CD4-positive, alpha-beta T cell treated with Interleukin-2 at 100 ng/mL for 4 hours (primary cell): Measurements from ENCODE around the gene COX6B1.
"Not testable (repeated sequence)": the region's sequence is repeated elsewhere in the genome, so short reads cannot be mapped to it uniquely, and the experiment has no call there.

Experiments used
- DNase-seq: peaks from one replicate; pipeline ENCODE4 v3.0.0-alpha.2; 2020; ENCODE audit warnings: low spot score

The COX6B1 gene

GRCh38 chr19:35633727-35634440 is 14.2 kb upstream of the COX6B1 start:
- no peak for DNase-seq

GRCh38 chr19:35636651-35637050 is 11.5 kb upstream of the COX6B1 start:
- DNase-seq = no peak

- no peak for DNase-seq
These were observed 11.0 kb upstream of the COX6B1 start for GRCh38 chr19:35637165-35637564.

- DNase-seq = no peak
These were observed 8.8 kb upstream of the COX6B1 start for GRCh38 chr19:35639321-35639639.

- no peak for DNase-seq
These were observed 8.3 kb upstream of the COX6B1 start for GRCh38 chr19:35639863-35640262.

- peak; percentile 22 for DNase-seq
These were observed 6.5 kb upstream of the COX6B1 start, which contains the start of gene ETV2 for GRCh38 chr19:35641515-35642151. ETV2 (plus strand) TSS chr19:35641745; CDS start chr19:35642461, 716 bp downstream.

GRCh38 chr19:35642312-35642711 is 5.8 kb upstream of the COX6B1 start:
- no peak for DNase-seq

- DNase-seq = no peak
These were observed 5.3 kb upstream of the COX6B1 start for GRCh38 chr19:35642798-35643254.

GRCh38 chr19:35643255-35644205 is 4.6 kb upstream of the COX6B1 start:
- peak; percentile 83 for DNase-seq

- peak; percentile 96 for DNase-seq
These were observed 3.7 kb upstream of the COX6B1 start for GRCh38 chr19:35644206-35644986.

- peak; percentile 61 for DNase-seq
These were observed 3.0 kb upstream of the COX6B1 start for GRCh38 chr19:35644987-35645679.

- no peak for DNase-seq
These were observed 2.2 kb upstream of the COX6B1 start for GRCh38 chr19:35645680-35646511.

- no peak for DNase-seq
These were observed 2.5 kb downstream of the COX6B1 start for GRCh38 chr19:35650581-35650980.

GRCh38 chr19:35654828-35655227 is 6.7 kb downstream of the COX6B1 start:
- not testable (repeated sequence) for DNase-seq

- DNase-seq = no peak
These were observed 7.5 kb downstream of the COX6B1 start for GRCh38 chr19:35655600-35655999.

GRCh38 chr19:35656700-35657099 is 8.6 kb downstream of the COX6B1 start:
- DNase-seq = no peak

GRCh38 chr19:35657904-35658700 is 10.0 kb downstream of the COX6B1 start:
- DNase-seq = no peak

GRCh38 chr19:35661995-35662340 is 13.8 kb downstream of the COX6B1 start:
- DNase-seq = no peak

- no peak for DNase-seq
These were observed 15.9 kb downstream of the COX6B1 start for GRCh38 chr19:35663981-35664380.

GRCh38 chr19:35665157-35665556 is 17.0 kb downstream of the COX6B1 start:
- DNase-seq = no peak
